GM21786 (cell line): ENCODE measurements around the gene PLXND1.
"Not testable (repeated sequence)": the region's sequence is repeated elsewhere in the genome, so short reads cannot be mapped to it uniquely, and the experiment has no call there.

ENCODE experiments used
- ATAC-seq: cut with Tn5 transposase; IDR thresholded peaks from one replicate; pipeline ENCODE4 v1.9.1; 2021; ENCODE audit not compliant: unreplicated experiment

The PLXND1 gene

GRCh38 chr3:129615751-129616281, 9.3 kb upstream of the PLXND1 start:
- ATAC-seq: no peak

- ATAC-seq: no peak
Observed at GRCh38 chr3:129614927-129615363, 8.5 kb upstream of the PLXND1 start.

GRCh38 chr3:129614435-129614834, 8.0 kb upstream of the PLXND1 start:
- no peak for ATAC-seq

- no peak for ATAC-seq
Observed at GRCh38 chr3:129613367-129613740, 6.9 kb upstream of the PLXND1 start.

DNA sequence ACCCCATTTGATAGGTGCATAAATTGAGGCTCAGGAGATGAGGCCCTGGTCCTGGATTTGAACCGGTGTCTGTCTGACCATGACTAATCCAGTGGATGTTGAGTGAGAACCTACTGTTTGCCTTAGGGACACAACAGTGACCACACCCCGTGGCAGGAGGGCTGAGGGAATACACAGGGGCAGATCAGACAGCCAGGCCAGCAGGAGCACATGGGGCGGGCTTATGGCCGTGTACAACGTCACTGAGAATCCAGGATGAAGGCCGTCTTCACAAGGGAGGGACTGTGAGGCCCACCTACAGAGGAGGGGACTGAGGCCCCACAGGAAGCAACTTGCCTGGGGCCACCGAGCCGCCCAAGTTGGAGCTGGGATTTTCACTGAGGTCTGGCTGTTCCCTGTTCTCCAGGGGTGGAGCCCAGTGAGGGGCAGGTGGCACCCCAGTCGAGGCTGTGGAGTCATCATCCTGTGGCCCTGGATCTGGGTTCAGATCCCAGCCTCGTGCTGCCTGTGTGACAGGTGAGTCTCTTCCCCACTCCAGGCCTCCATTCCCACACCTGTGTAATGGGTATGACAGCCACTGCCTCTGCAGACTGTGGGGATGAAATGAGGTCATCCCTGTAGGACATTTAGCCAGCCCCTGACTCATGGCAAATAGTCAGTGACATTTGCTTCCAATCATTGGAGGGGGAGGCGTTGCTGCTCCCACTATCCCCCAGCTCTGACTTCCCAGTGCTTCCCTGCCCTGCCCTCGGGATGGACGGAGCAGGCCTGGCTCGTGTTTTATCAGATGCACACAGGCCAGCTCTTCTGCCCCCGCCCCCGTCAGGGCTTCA, 6.3 kb upstream of the PLXND1 start:
- no peak for ATAC-seq

DNA sequence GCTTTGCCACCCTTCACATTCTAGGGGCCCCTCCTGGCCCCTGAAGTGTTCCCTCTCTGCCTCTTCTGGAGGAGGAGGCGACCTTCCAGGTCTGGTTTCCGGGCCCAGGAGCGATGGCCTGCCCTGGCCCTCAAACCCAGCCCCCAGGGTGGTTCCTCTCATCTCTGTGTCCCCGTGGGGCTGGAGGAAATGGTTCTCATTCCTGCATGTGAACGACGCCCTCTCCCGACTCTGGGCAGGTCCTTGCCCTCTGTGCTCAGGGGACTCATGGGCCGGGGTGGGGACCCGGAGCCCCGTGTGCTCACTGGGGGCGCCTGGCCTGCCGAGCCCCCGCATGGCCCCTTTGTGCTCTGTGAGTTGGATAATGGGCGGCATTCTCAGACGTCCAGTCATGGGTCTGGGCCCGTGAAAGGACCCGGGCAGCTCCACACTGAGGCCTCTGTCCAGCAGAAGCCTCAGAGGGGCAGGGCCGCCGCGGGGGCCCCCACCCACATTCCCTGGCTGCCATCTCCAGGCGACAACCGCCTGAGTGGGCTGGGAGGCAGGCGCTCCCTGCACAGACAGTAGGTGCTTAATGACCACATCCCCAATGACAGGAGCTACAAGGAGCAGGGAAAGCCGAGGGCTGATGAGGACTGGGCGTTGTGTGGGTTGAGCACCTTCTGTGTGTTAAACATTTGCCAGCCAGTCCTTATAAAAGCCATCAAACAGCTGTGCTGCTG, 5.5 kb upstream of the PLXND1 start:
- no peak for ATAC-seq

DNA sequence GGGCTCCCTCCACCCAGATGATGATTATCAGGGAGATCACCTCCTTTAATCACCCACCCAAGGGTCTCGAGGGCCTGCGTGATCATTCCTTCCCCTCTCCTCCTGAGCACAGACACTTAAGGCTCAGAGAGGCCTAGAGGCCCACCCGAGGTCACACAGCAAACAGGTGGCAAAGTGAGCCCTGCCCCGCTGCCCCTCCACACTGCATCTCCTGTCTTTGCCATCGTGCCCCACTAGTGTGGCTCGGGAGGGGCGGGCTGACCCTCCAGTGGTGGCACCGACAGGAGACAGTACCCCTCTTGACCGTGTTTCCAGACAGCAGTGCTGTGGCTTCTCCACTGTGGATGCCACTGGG, 4.9 kb upstream of the PLXND1 start:
- no peak for ATAC-seq

DNA sequence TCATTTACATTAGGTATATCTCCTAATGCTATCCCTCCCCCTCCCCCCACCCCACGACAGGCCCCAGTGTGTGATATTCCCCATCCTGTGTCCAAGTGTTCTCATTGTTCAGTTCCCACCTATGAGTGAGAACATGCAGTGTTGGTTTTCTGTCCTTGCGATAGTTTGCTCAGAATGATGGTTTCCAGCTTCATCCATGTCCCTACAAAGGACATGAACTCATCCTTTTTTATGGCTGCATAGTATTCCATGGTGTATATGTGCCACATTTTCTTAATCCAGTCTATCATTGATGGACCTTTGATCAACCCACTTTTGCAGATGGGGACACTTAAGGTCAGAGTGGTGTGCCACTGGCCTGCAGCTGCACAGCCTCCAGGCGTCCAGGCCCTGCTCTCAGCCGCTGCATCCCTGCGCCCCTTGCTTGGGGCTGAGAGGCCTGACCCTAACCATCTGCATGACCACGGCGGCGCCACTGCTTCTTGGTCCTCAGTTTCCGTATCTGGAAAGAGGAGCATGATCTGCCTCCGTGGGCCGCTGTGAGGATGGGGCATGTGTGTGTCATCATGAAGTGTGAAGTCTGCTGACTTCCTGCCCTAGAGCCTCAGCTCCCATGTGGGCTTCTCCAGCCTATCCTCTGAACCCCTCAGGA, 4.4 kb upstream of the PLXND1 start:
- not testable (repeated sequence) for ATAC-seq

DNA sequence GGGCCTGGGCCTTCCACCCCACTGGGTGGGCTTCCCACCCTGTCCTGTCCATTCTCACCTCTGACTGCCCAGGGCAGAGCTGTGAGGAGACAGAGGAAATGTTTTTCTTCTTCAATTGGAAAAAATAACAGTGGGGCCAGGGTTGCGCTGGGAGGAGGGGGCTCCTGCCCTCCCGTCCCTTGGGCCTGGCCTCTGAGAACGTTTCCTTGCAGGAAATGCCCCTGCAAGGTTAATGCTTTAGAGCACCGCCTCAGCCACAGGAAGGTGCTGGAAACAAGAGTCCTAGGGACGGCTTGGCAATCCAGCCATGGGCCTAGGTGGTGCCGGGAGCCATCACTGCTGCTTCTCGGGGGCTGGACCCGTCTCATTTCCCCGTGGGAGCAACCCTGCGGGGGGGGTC, 3.8 kb upstream of the PLXND1 start:
- ATAC-seq: no peak

- ATAC-seq: no peak
Observed at GRCh38 chr3:129609591-129610182, 3.2 kb upstream of the PLXND1 start.

- ATAC-seq: no peak
Observed at GRCh38 chr3:129608936-129609590, 2.6 kb upstream of the PLXND1 start.

DNA sequence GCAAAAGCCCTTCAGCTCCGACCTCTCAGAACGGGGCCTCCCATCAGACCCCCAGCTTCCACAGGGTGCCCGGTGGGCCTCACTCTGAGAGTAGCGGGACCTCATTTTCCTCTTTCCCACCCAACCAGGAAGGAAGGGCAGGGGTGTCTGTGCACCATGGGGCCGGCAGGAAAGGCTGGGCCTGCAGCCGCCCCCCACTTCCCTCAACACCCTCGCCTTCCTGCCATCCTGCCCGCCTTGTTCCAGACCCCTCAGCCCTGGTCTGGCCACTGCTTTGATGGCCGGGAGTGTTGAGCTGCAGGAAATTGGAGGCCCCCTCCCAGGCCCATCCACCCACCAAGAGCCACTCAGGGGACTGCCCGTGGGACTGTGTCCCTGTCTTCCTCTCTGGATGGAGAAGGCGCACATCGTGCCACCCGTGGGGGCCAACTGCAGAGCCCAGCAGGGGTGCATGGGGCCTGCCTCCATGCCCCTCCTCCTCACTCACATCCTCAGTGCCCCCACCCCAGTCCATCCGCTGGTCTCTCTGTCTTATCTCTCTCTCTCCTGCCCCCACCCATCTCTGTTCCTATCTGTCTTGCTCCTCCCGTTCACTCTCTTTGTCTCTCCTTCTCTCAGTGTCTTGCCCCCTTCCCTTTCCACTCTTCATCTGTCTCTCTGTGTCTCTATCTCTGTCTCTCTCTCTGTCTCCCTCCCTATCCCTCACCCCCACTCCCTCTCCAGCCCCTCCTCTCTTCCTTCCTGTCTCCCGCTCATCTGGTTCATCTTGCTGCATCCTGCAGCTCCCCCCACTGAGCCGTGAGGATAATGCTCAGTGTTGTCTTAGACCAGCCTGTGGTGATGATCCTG, 1.8 kb upstream of the PLXND1 start:
- ATAC-seq: no peak

DNA sequence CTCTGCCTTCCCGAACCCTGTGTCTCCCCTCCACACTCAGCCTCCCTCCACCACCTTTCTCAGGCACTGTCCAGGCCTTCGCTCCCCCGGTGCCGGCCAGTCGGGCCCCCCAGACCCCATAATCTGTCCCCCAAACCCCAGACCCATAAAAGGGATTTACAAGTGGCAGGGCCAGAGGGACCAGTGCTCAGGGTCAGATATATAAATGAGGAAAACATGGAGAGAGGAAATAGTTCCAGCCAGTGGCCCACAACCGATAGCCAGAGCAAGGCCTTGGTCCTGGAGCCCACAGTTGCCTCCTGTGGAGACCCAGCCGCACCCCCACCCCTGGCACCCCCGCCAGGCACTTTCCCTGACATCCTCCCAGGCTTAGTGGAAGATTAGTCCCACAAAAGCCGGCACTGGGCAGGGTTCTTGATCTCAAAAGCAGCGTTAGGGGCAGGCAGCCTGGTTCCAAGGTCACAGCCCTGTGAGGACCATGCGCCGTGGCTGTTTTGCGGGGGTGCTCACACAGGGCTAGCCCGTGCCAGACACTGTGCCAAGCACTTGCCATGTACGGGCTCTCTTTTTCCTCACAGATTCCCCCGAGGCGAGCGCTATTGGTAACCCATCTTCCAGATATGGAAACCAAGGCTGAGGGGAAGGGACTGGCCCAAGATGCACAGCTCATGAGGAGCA, 1.1 kb upstream of the PLXND1 start:
- no peak for ATAC-seq

- ATAC-seq: no peak
Observed at GRCh38 chr3:129605922-129606635, 397 bp downstream of the PLXND1 start.

DNA sequence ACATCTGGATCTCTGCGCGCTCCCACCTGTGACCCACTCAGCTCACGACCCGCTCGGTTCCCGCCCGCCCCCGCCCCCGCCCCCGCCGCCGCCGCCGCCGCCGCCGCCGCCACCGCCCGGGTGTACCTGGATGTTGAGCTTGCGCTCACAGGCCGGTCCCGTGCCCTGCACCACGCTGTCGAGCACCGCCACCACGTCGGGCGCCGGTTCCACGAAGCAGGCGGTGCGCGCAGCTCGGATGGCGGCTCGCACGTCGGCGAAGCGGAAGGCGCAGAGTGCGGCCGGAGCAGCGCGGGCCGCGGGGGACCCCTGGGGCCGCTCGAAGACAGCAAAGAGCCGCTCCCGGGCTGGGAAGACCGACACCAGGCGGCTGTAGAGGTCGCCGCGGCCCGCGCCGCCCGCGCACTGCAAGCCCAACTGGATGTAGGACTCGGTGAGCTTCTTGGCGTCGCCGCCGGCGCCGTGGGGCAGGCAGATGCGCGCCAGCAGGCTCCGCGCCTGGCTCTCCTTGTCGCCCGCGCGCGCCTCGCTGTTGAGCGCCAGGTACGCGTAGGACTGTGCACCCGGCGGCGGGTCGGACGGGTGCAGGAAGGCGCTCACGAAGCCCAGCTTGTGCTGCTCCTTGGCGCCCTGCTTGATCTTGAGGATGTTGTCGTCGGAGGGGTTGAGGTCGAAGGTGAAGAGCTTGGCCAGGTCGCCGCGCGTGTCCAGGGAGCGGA, 1.1 kb downstream of the PLXND1 start:
- no peak for ATAC-seq

DNA sequence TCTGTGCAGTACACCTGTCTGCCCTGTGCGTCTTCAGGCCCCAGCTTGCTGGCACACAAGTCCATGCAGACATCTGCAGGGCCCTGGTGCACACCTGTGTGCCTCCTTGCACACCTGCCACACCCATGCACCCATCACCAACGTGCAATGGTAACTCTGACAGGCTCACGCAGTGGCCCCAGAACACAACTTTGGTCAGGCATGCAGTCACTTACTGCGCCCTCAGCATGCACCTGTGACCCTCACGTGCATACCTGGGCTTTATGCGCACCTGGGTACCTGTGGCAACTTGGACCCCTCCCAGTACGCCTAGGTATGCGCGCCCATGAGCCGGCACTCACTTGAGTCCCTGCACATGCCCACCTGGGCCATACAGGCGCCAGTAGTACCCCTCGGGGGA, 1.7 kb downstream of the PLXND1 start:
- no peak for ATAC-seq

DNA sequence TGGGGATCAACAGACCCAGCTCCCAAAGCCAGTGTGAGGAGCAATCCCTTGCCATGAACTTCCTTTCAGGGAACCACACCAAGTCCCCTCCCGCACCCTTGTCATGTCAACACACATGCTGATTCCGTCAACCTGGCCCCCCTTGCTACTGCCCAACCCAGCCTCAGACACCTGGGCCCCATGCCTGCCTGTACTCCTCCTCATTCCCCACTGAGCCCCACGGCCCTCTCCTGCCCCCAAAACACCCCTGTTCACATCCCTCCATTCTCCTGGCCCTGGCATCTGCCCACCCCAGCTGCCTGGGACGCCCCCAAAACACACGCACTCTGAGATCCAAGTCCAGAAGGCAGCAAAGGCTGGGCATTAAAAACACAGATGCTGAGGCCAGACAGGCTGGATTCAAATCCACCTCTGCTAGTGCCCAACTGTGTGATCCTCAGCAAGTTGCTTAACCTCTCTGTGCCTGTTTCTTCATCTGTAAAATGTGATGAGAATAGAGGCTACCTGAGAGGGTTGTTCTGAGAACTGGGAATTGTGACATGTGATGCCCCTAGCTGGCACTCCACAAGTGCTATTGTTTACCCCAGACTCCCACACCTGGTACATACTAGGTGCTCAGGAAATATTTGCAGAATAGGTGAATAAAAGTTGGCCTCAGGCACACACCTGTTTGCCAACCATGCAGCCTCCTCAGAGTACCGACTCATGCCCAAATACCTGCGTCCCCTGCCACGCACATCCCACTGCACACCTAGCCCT, 2.3 kb downstream of the PLXND1 start:
- ATAC-seq: no peak
